Adrenal gland (tissue), 5 donors: ENCODE data around the gene GABRA4.

Experiments used
- CTCF ChIP-seq, 6 experiments: fragments of 450-650 bp in 4 of 6; fragments of 200-600 bp in 2 of 6; sonication (generic) in 1 of 6; IDR thresholded peaks; 1 replicate in 5 of 6; 2 replicates in 1 of 6; pipeline versions ENCODE4 v1.5.1 to v1.8.0; 2016 to 2021; ENCODE audit warnings: antibody characterized with exemption in 6 of 6, mild to moderate bottlenecking in 2 of 6, moderate library complexity in 1 of 6
- POLR2A ChIP-seq, 2 donors: fragments of 450-650 bp; IDR thresholded peaks; one replicate each; pipeline ENCODE4 v1.6.1; 2017; ENCODE audit warnings: antibody characterized with exemption in 2 of 2, mild to moderate bottlenecking in 2 of 2, moderate library complexity in 1 of 2
- donor health status: DM: no; HTN: no; CAD: no.

GRCh38 chr4:46946919-46947536, 46.4 kb downstream of the GABRA4 start:
- TF ChIP-seq CTCF (IDR thresholded peaks at IDR 0.05), result no peak
- TF ChIP-seq POLR2A (IDR thresholded peaks at IDR 0.05), result no peak
